ENCODE measurements around the gene COG5. TPM values are rescaled to one million over a fixed set of nuclear protein-coding genes. Genes with fewer than 3 reads are reported as not detected.

Gene COG5
- total and polyA plus RNA-seq, 9 of the 15 experiments (the other 6 are each of a cell fraction or from before 2014, with no cell fraction given) = 15.3 to 75.1 (median 56.4) TPM

DNA sequence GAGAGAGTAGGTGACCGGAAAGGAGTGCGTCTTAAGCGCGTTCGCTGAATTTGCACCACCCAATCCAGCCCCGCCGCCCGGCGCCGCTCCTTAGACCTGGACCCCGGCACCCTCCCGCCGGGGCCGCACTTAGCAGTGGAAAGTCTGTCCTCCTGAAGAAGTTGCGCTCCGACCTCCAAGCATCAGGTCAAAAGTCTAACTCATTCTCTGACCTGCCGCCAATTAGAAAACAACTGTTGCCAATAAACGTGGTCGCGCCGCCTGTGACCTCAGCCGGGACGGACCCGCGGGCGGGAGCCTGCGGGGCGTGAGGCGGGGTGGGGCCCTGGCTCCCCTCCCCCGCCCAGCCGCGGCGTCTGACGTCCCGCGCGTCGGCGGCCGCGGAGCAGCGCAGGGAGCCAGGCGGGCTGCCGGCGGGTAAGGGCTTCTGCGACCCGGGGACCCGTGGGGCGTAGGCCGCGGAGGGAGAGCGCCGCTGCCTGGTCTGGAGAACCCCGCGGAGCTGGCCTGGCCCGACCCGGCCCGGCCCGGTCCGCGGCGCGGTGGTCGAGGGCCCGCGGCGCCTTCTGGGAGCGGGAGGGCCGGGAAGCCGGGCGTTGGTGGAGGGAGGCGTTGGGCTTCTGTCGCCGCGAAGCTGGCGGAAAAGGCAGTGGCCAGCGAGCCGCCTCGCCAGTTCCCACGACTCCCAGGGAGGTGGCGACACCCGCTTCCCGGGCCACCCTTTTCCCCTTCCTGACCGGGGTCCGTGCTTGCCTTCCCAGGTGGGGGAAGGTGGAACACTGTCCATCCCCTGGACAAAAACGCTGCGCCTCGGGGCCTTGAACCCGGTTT, 16.4 kb upstream of the COG5 start, which contains the start of gene BCAP29 (continued):
- TF ChIP-seq MAZ (CRISPR knock-in tag; conservative IDR thresholded peaks at IDR 0.05 in 1 of 2, IDR thresholded peaks at IDR 0.05 in 1 of 2) (peak; percentile 91 to 99), SIX5 (IDR thresholded peaks at IDR 0.05; ENCODE audit: borderline replicate concordance in 1 of 2, insufficient read depth in 1 of 2, low read depth in 1 of 2, low read length in 2 of 2) (0 out of 4 replicates have a peak, but pooled peaks of 1 of the 2 experiments have one; percentile 10), SUPT5H (IDR thresholded peaks at IDR 0.05) (peak; percentile 87), POLR2AphosphoS5 (IDR thresholded peaks at IDR 0.05; ENCODE audit: control insufficient read depth, insufficient read depth, low read depth, low read length) (peak; percentile 90), SIN3A (IDR thresholded peaks at IDR 0.05; ENCODE audit: borderline replicate concordance in 2 of 2, control insufficient read depth in 1 of 2, low read depth in 2 of 2, low read length in 2 of 2) (peak; percentile 80 to 91; a peak in 3 of 4 replicates), ZBTB8A (IDR thresholded peaks at IDR 0.05; ENCODE audit: partially characterized antibody) (no peak), GATAD2B (IDR thresholded peaks at IDR 0.05; ENCODE audit: borderline replicate concordance) (peak; percentile 100), FOXK1 (CRISPR knock-in tag; IDR thresholded peaks at IDR 0.05; ENCODE audit: borderline replicate concordance) (no peak; the same call in 1 of the 2 replicates), SAP30 (IDR thresholded peaks at IDR 0.05; ENCODE audit: borderline replicate concordance, insufficient read depth, low read depth, low read length, poor library complexity, severe bottlenecking) (peak; percentile 67), FOXJ2 (tag; IDR thresholded peaks at IDR 0.05) (no peak), NFYB (IDR thresholded peaks at IDR 0.05; ENCODE audit: extremely low read depth, insufficient read length) (no peak), ZNF311 (CRISPR knock-in tag; IDR thresholded peaks at IDR 0.05) (no peak), KLF10 (CRISPR knock-in tag; IDR thresholded peaks at IDR 0.05) (no peak), POLR2G (IDR thresholded peaks at IDR 0.05; ENCODE audit: low read depth, low read length) (peak; percentile 99), TAL1 (IDR thresholded peaks at IDR 0.05) (no peak), FOXP1 (CRISPR knock-in tag; IDR thresholded peaks at IDR 0.05) (peak; percentile 94), HDAC2 (IDR thresholded peaks at IDR 0.05) (peak; percentile 92), ZNF253 (CRISPR knock-in tag; conservative IDR thresholded peaks at IDR 0.05) (no peak)
- TF ChIP-seq, protein P1, sequence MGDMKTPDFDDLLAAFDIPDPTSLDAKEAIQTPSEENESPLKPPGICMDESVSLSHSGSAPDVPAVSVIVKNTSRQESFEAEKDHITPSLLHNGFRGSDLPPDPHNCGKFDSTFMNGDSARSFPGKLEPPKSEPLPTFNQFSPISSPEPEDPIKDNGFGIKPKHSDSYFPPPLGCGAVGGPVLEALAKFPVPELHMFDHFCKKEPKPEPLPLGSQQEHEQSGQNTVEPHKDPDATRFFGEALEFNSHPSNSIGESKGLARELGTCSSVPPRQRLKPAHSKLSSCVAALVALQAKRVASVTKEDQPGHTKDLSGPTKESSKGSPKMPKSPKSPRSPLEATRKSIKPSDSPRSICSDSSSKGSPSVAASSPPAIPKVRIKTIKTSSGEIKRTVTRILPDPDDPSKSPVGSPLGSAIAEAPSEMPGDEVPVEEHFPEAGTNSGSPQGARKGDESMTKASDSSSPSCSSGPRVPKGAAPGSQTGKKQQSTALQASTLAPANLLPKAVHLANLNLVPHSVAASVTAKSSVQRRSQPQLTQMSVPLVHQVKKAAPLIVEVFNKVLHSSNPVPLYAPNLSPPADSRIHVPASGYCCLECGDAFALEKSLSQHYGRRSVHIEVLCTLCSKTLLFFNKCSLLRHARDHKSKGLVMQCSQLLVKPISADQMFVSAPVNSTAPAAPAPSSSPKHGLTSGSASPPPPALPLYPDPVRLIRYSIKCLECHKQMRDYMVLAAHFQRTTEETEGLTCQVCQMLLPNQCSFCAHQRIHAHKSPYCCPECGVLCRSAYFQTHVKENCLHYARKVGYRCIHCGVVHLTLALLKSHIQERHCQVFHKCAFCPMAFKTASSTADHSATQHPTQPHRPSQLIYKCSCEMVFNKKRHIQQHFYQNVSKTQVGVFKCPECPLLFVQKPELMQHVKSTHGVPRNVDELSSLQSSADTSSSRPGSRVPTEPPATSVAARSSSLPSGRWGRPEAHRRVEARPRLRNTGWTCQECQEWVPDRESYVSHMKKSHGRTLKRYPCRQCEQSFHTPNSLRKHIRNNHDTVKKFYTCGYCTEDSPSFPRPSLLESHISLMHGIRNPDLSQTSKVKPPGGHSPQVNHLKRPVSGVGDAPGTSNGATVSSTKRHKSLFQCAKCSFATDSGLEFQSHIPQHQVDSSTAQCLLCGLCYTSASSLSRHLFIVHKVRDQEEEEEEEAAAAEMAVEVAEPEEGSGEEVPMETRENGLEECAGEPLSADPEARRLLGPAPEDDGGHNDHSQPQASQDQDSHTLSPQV (IDR thresholded peaks at IDR 0.05) = peak; percentile 91
